K562 (cell line): ENCODE data around the gene MYMX. TPM values are rescaled to one million over a fixed set of nuclear protein-coding genes. Genes with fewer than 3 reads are reported as not detected.

Source experiments
- ATF7 ChIP-seq: fragments of 450-650 bp; IDR thresholded peaks from 2 replicates; pipeline ENCODE4 v1.7.1; 2014; ENCODE audit warnings: mild to moderate bottlenecking, moderate library complexity
- BCL6 ChIP-seq: fragments of 250-450 bp; sonication (Bioruptor Pico); IDR thresholded peaks from 2 replicates; pipeline ENCODE4 v1.4.0; 2020
- CCNT2 ChIP-seq: IDR thresholded peaks from 2 replicates; pipeline ENCODE4 v1.6.1; 2011; ENCODE audit warnings: borderline replicate concordance, low read depth, mild to moderate bottlenecking, moderate library complexity, mixed read lengths, low read length; ENCODE audit not compliant: insufficient read length; ENCODE audit errors: extremely low read depth
- CHAMP1 ChIP-seq: fragments of 450-650 bp; IDR thresholded peaks from 2 replicates; pipeline ENCODE4 v1.6.1; 2016; ENCODE audit warnings: mild to moderate bottlenecking
- MBD1 ChIP-seq: fragments of 250-450 bp; sonication (Bioruptor Pico); IDR thresholded peaks from 2 replicates; pipeline ENCODE4 v1.8.0; 2022; ENCODE audit warnings: inconsistent platforms
- NUFIP1 ChIP-seq: fragments of 450-650 bp; IDR thresholded peaks from 2 replicates; pipeline ENCODE4 v1.6.1; 2018; ENCODE audit not compliant: partially characterized antibody
- STAT5B ChIP-seq: fragments of 250-450 bp; sonication (Bioruptor Pico); IDR thresholded peaks from 2 replicates; pipeline ENCODE4 v1.8.0; 2021; ENCODE audit warnings: mild to moderate bottlenecking, inconsistent platforms
- TCF7 ChIP-seq: sonication (generic); IDR thresholded peaks from 2 replicates; pipeline ENCODE4 v1.6.1; 2016; ENCODE audit warnings: antibody characterized with exemption, borderline replicate concordance
- TRIM25 ChIP-seq: fragments of 450-650 bp; IDR thresholded peaks from 2 replicates; pipeline ENCODE4 v1.7.0; 2016; ENCODE audit warnings: borderline replicate concordance
- ZBTB33 ChIP-seq: sonication (generic); formaldehyde crosslinking; IDR thresholded peaks from 2 replicates; pipeline ENCODE4 v1.8.1; 2023; ENCODE audit warnings: mild to moderate bottlenecking, missing genetic modification reagents
- ZMIZ1 ChIP-seq, 2 experiments: fragments of 150-350 bp in 1 of 2; IDR thresholded peaks; 2 replicates each; pipeline ENCODE4 v1.6.1; 2012 to 2016; ENCODE audit warnings: low read depth in 2 of 2, low read length in 2 of 2, mild to moderate bottlenecking in 1 of 2, moderate library complexity in 1 of 2
- ZNF280B ChIP-seq: fragments of 250-450 bp; sonication (Bioruptor Pico); IDR thresholded peaks from 2 replicates; pipeline ENCODE4 v1.5.1; 2021; ENCODE audit warnings: mild to moderate bottlenecking
- ZNF408 ChIP-seq: fragments of 250-450 bp; sonication (Bioruptor Pico); IDR thresholded peaks from 2 replicates; pipeline ENCODE4 v1.4.0; 2020; ENCODE audit warnings: low read depth, mild to moderate bottlenecking, moderate library complexity
- ZNF695 ChIP-seq: fragments of 450-650 bp; formaldehyde crosslinking; IDR thresholded peaks from 2 replicates; pipeline ENCODE4 v1.4.0; 2020; ENCODE audit warnings: mild to moderate bottlenecking, moderate library complexity
- polyA plus RNA-seq, 8 experiments: library from polyadenylated mRNA; depleted of rRNA in 4 of 8; stranded (reverse) in 5 of 8; unstranded in 3 of 8; fragments of >200 nt; fragmentation: Nextera tagmentation in 2 of 8; fragmentation: Illumina TruSeq in 1 of 8; extraction: Ambion mirVana in 2 of 8; extraction: Trizol in 1 of 8; gene quantifications; 2 replicates each; pipeline versions ENCODE4 v1.2.1 to v1.2.3, GENCODE V29; 2011 to 2014; ENCODE audit warnings: inconsistent platforms in 1 of 8, missing spikeins in 1 of 8
- total RNA-seq, 7 experiments: library from RNA; depleted of rRNA in 6 of 7; stranded (reverse); fragments of >200 nt in 6 of 7; fragmentation: Illumina TruSeq in 2 of 7; extraction: Trizol in 2 of 7; gene quantifications; 2 replicates each; pipeline versions ENCODE4 v1.2.1 to v1.2.3, GENCODE V29; 2011 to 2021; ENCODE audit warnings: low replicate concordance in 1 of 7

The MYMX gene
- total and polyA plus RNA-seq, 9 of the 15 experiments (the other 6 are each of a cell fraction or from before 2014, with no cell fraction given), result 0.12 TPM; not detected in 8

GRCh38 chr6:44250067-44250717 lies 33.5 kb downstream of the MYMX start (continued):
- no peak for TF ChIP-seq CHAMP1
- TF ChIP-seq ZMIZ1 (IDR thresholded peaks at IDR 0.05; ENCODE audit: low read depth in 2 of 2, low read length in 2 of 2), result no peak
- no peak for TF ChIP-seq ZNF280B
- TF ChIP-seq ZBTB33, result no peak
- TF ChIP-seq TRIM25, result no peak
- no peak for TF ChIP-seq STAT5B (CRISPR knock-in tag)
- TF ChIP-seq CCNT2, result no peak
- no peak for TF ChIP-seq NUFIP1
- no peak for TF ChIP-seq ZNF408 (CRISPR knock-in tag)
- no peak for TF ChIP-seq MBD1 (CRISPR knock-in tag)
- TF ChIP-seq ZNF695, result no peak
- no peak for TF ChIP-seq TCF7
- no peak for TF ChIP-seq BCL6 (CRISPR knock-in tag)
- peak; percentile 21; the same call in 1 of the 2 replicates for TF ChIP-seq ATF7
